SK-N-MC (cell line): ENCODE data around the gene PRICKLE4.

ENCODE experiments used
- EZH2 ChIP-seq: fragments of 200-600 bp; sonication (generic); IDR thresholded peaks from one replicate; pipeline ENCODE4 v1.6.1; 2017; ENCODE audit warnings: antibody characterized with exemption
- POLR2AphosphoS5 ChIP-seq: IDR thresholded peaks from 2 replicates; pipeline ENCODE4 v1.6.1; 2012; ENCODE audit warnings: mild to moderate bottlenecking, low read depth, low read length, borderline replicate concordance

GRCh38 chr6:41735427-41736185 lies 45.0 kb upstream of the PRICKLE4 start, which contains the start of gene TFEB:
- TF ChIP-seq EZH2: no peak
- no peak for TF ChIP-seq POLR2AphosphoS5
